Panc1 (cell line): ENCODE results near the gene ADAT3. TPM values are rescaled to one million over a fixed set of nuclear protein-coding genes. Genes with fewer than 3 reads are reported as not detected.

Experiments used
- ATAC-seq: fragments of 200-7000 bp; cut with Tn5 transposase; 2 replicates; pipeline ENCODE4 v1.9.1; 2020; ENCODE audit warnings: mild to moderate bottlenecking, moderate library complexity
- BruUV-seq: library from RNA; stranded (reverse); fragments of 400-500 nt; replicated peaks from 2 replicates; lab custom pipeline; 2021; lab: Mats Ljungman, UMichigan
- CTCF ChIA-PET: fragments of 300-600 bp; sonication (Branson Sonifier 250); formaldehyde crosslinking; loops from one replicate; lab custom pipeline; 2022; ENCODE audit warnings: antibody characterized with exemption; lab: Charles Lee
- POLR2A ChIA-PET: fragments of 300-600 bp; sonication (Branson Sonifier 250); formaldehyde crosslinking; loops from one replicate; lab custom pipeline; 2022; ENCODE audit warnings: antibody characterized with exemption; lab: Charles Lee
- DNase-seq: peaks from one replicate; pipeline ENCODE4 v3.0.0-alpha.2; 2010; ENCODE audit warnings: low read depth, low spot score
- H3K27ac ChIP-seq: 2 replicates; pipeline ENCODE4 v1.5.1; 2011; ENCODE audit warnings: mild to moderate bottlenecking, low read length, inconsistent platforms
- H3K27me3 ChIP-seq: fragments of 200-500 bp; sonication (Bioruptor generic); 2 replicates; pipeline ENCODE4 v1.6.0; 2014; ENCODE audit warnings: low read length, inconsistent platforms; ENCODE audit not compliant: control insufficient read depth, insufficient read depth
- H3K36me3 ChIP-seq: fragments of 200-500 bp; sonication (Bioruptor generic); 2 replicates; pipeline ENCODE4 v1.5.1; 2014; ENCODE audit warnings: inconsistent platforms, mild to moderate bottlenecking, low read length, moderate library complexity; ENCODE audit not compliant: control insufficient read depth, insufficient read depth
- H3K4me1 ChIP-seq: 2 replicates; pipeline ENCODE4 v1.5.1; 2011; ENCODE audit warnings: inconsistent platforms, mild to moderate bottlenecking, low read length, moderate library complexity; ENCODE audit not compliant: control insufficient read depth, insufficient read depth
- H3K4me3 ChIP-seq, 2 experiments: 2 replicates each; pipeline ENCODE4 v1.5.1; 2011 to 2012; ENCODE audit warnings: low read depth in 2 of 2, low read length in 2 of 2, mild to moderate bottlenecking in 2 of 2, inconsistent platforms in 1 of 2, moderate library complexity in 1 of 2
- H3K9me3 ChIP-seq: fragments of 200-500 bp; sonication (Bioruptor generic); 2 replicates; pipeline ENCODE4 v1.5.1; 2014; ENCODE audit warnings: low read depth, mild to moderate bottlenecking, inconsistent platforms, low read length, moderate library complexity; ENCODE audit not compliant: control insufficient read depth, insufficient read depth
- POLR2AphosphoS5 ChIP-seq: IDR thresholded peaks from 2 replicates; pipeline ENCODE4 v1.6.1; 2012; ENCODE audit warnings: mild to moderate bottlenecking, low read depth, low read length, moderate library complexity
- SIN3A ChIP-seq: IDR thresholded peaks from 2 replicates; pipeline ENCODE4 v1.6.1; 2012; ENCODE audit warnings: low read depth, mild to moderate bottlenecking, low read length, moderate library complexity, borderline replicate concordance; ENCODE audit not compliant: insufficient read depth
- TCF7L2 ChIP-seq: IDR thresholded peaks from 2 replicates; pipeline ENCODE4 v1.6.1; 2011; ENCODE audit warnings: mild to moderate bottlenecking, low read depth, low read length, inconsistent platforms
- in situ Hi-C: cut with HindIII; loops from 2 replicates; pipeline ENCODE4 v1.10.0; 2016; ENCODE audit warnings: low sequenced_read_pairs, low pct_unique_long_range_greater_than_20kb
- intact Hi-C: fragments of 100-400 bp; cut with micrococcal nuclease; formaldehyde crosslinking; loops from one replicate; pipeline ENCODE4 v1.10.0; 2022; ENCODE audit not compliant: unreplicated experiment
- total RNA-seq: library from RNA; stranded (reverse); gene quantifications from one replicate; pipeline ENCODE4 v1.2.1, GENCODE V29; 2021; ENCODE audit not compliant: unreplicated experiment
- TF ChIP-seq, protein P1 (sequence below): fragments of 450-650 bp; IDR thresholded peaks from 2 replicates; pipeline ENCODE4 v1.5.1; 2017; ENCODE audit warnings: mild to moderate bottlenecking
- TF ChIP-seq, protein P2 (sequence below), 2 experiments: IDR thresholded peaks; 2 replicates each; pipeline ENCODE4 v1.6.1; 2011 to 2012; ENCODE audit warnings: low read depth in 2 of 2, control low read depth in 1 of 2, low read length in 1 of 2, mild to moderate bottlenecking in 1 of 2, moderate library complexity in 1 of 2; ENCODE audit not compliant: insufficient read depth in 1 of 2

The ADAT3 gene
- total RNA-seq, 1 experiment from 2014 or later = 8.9 TPM

DNA sequence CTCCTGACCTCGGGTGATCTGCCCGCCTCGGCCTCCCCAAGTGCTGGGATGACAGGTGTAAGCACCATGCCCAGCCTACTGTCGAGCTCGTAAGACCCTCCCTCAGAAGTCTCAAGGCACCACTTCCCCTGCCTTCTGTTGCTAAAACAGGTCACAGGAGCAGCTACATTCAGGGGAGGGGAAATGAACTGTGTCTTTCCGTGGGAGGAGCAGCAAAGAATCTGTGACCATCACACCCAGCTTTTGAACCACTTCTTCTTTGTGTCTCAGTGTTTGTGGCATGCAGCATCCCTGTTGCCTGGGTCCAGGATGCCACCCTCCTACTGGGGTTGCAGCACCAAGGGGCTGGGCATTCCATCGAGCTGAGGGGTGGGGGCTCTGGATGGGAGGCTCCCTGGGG, 28.0 kb downstream of the ADAT3 start:
- Histone ChIP-seq H3K4me1 (no peaks in the 10 kb centered on the region; the same call in 1 of the 2 replicates), H3K9me3 (no peaks in the 10 kb centered on the region; the same call in 1 of the 2 replicates), H3K4me3 (no peak overlapping the region), H3K27me3 (no peaks in the 10 kb centered on the region), H3K27ac (no peak overlapping the region), H3K36me3 (no peaks in the 10 kb centered on the region)
- POLR2A ChIA-PET = no interaction called here
- intact Hi-C loops = no loop called here
- CTCF ChIA-PET = no interaction called here
- ATAC-seq = no peak
- DNase-seq = no peak
- no peak for TF ChIP-seq TCF7L2
- TF ChIP-seq POLR2AphosphoS5 = no peak
- in situ Hi-C loops = no loop called here
- no TSS peak for BruUV-seq

DNA sequence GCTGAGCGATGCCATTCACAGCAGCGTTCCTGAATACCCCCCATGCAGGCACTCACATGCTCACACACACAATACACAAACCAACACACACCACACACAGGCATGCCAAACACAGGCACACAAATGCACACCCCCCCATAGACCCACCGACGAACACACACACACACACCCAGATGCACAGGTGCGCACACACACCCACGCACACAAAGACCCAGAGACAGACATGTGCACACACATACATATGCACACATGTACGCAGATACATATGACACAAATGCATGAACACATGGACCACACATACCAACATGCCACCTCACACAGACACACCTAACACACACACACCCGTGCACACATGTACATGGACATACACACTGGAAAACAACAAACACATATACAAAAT, 28.7 kb downstream of the ADAT3 start:
- H3K27ac ChIP-seq = no peak overlapping the region
- no peak for TF ChIP-seq SIN3A
- TF ChIP-seq, protein P1, sequence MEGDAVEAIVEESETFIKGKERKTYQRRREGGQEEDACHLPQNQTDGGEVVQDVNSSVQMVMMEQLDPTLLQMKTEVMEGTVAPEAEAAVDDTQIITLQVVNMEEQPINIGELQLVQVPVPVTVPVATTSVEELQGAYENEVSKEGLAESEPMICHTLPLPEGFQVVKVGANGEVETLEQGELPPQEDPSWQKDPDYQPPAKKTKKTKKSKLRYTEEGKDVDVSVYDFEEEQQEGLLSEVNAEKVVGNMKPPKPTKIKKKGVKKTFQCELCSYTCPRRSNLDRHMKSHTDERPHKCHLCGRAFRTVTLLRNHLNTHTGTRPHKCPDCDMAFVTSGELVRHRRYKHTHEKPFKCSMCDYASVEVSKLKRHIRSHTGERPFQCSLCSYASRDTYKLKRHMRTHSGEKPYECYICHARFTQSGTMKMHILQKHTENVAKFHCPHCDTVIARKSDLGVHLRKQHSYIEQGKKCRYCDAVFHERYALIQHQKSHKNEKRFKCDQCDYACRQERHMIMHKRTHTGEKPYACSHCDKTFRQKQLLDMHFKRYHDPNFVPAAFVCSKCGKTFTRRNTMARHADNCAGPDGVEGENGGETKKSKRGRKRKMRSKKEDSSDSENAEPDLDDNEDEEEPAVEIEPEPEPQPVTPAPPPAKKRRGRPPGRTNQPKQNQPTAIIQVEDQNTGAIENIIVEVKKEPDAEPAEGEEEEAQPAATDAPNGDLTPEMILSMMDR = no peak
- TF ChIP-seq TCF7L2 = no peak
- TF ChIP-seq, protein P2, sequence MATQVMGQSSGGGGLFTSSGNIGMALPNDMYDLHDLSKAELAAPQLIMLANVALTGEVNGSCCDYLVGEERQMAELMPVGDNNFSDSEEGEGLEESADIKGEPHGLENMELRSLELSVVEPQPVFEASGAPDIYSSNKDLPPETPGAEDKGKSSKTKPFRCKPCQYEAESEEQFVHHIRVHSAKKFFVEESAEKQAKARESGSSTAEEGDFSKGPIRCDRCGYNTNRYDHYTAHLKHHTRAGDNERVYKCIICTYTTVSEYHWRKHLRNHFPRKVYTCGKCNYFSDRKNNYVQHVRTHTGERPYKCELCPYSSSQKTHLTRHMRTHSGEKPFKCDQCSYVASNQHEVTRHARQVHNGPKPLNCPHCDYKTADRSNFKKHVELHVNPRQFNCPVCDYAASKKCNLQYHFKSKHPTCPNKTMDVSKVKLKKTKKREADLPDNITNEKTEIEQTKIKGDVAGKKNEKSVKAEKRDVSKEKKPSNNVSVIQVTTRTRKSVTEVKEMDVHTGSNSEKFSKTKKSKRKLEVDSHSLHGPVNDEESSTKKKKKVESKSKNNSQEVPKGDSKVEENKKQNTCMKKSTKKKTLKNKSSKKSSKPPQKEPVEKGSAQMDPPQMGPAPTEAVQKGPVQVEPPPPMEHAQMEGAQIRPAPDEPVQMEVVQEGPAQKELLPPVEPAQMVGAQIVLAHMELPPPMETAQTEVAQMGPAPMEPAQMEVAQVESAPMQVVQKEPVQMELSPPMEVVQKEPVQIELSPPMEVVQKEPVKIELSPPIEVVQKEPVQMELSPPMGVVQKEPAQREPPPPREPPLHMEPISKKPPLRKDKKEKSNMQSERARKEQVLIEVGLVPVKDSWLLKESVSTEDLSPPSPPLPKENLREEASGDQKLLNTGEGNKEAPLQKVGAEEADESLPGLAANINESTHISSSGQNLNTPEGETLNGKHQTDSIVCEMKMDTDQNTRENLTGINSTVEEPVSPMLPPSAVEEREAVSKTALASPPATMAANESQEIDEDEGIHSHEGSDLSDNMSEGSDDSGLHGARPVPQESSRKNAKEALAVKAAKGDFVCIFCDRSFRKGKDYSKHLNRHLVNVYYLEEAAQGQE (IDR thresholded peaks at IDR 0.05; ENCODE audit: insufficient read depth in 1 of 2, low read depth in 2 of 2, low read length in 1 of 2) = no peak
- no peak for TF ChIP-seq POLR2AphosphoS5
- BruUV-seq = no TSS peak
- intact Hi-C loops = no loop called here
- CTCF ChIA-PET = no interaction called here
- H3K4me3 ChIP-seq = no peak overlapping the region
- POLR2A ChIA-PET = no interaction called here
- H3K9me3 ChIP-seq = no peaks in the 10 kb centered on the region; the same call in 1 of the 2 replicates
- no peak for ATAC-seq
- in situ Hi-C loops = no loop called here
- no peak for DNase-seq
- no peaks in the 10 kb centered on the region for H3K36me3 ChIP-seq
- H3K27me3 ChIP-seq = no peaks in the 10 kb centered on the region
- H3K4me1 ChIP-seq = no peaks in the 10 kb centered on the region; the same call in 1 of the 2 replicates

DNA sequence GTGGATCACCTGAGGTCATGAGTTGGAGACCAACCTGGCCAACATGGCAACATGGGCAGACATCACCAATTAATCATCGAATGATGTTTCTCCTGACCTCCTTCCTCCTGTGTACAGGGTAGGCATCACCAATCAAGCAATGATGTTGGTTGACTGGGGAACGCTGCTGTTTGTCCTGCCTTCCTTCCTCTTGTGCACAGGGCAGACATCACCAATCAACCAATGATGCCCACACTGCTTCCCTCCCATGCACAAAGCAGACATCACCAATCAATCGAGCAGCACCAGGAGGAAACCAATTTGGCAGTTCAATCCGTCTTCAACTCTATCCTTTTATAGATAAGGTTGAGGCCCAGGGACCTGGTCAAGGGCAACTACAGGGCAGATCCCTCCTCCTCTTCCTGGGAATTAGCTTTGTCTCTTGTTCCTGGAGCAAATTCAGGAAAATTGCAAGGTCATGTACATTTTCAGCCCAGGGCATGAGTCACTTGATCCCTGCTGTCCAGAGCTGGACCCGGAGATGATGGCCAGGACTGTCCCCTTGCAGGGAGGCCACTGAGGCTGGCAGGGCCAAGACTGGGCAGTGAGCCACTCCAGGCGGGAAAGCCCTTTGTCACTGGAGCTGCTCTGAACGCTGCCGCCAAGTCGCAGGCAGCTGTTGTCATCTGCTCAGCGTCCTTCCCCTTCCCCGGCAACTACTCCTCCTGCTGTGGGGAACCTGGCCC, 30.4 kb downstream of the ADAT3 start:
- H3K27ac ChIP-seq = no peak overlapping the region
- intact Hi-C loops (no loop called here), in situ Hi-C loops (no loop called here)
- H3K4me1 ChIP-seq = peaks cover 5% of the 10 kb centered on the region; the same call in 1 of the 2 replicates
- H3K36me3 ChIP-seq = no peaks in the 10 kb centered on the region
- POLR2A ChIA-PET = interaction anchor here (0.5 kb wide), 1 partner anchor 380 kb away, joined by 3 read pairs; no protein-coding TSS in a partner anchor
- CTCF ChIA-PET = interaction anchor here (1.2 kb wide), 1 partner anchor 10 kb away, joined by 3 read pairs; no protein-coding TSS in a partner anchor
- no TSS peak for BruUV-seq
- TF ChIP-seq POLR2AphosphoS5 = no peak
- TF ChIP-seq, protein P2 (IDR thresholded peaks at IDR 0.05; ENCODE audit: insufficient read depth in 1 of 2, low read depth in 2 of 2, low read length in 1 of 2) = no peak
- TF ChIP-seq, protein P1 = no peak
- no peak for TF ChIP-seq SIN3A
- TF ChIP-seq TCF7L2 = no peak
- DNase-seq = no peak
- H3K4me3 ChIP-seq = no peak overlapping the region
- no peaks in the 10 kb centered on the region for H3K27me3 ChIP-seq
- no peak for ATAC-seq
- no peaks in the 10 kb centered on the region; the same call in 1 of the 2 replicates for H3K9me3 ChIP-seq
